ENCODE measurements around the gene ENDOV.
"Not testable (repeated sequence)": the region's sequence is repeated elsewhere in the genome, so short reads cannot be mapped to it uniquely, and the experiment has no call there.

ENDOV gene

DNA sequence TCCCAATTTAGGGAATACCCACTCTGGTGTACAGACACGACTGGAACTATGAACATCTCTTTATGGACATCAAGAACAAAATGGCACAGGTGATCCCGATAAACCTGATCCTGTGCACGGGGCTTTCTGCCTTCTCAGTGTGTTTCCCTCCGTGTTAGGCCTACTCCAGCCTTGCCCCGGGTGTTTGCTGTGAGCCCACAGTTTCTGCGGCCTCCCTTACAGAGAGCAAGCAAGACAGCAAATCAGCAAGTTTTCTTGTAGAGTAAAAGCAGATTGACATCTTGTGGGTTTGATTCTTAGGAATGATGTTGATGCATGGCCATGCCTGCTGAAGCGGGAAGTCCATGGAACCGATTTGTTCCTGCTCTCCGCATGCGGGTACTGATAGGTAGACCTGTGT lies 26.4 kb upstream of the ENDOV start:
- DNase-seq (ENCODE audit: low spot score), result no peak

DNA sequence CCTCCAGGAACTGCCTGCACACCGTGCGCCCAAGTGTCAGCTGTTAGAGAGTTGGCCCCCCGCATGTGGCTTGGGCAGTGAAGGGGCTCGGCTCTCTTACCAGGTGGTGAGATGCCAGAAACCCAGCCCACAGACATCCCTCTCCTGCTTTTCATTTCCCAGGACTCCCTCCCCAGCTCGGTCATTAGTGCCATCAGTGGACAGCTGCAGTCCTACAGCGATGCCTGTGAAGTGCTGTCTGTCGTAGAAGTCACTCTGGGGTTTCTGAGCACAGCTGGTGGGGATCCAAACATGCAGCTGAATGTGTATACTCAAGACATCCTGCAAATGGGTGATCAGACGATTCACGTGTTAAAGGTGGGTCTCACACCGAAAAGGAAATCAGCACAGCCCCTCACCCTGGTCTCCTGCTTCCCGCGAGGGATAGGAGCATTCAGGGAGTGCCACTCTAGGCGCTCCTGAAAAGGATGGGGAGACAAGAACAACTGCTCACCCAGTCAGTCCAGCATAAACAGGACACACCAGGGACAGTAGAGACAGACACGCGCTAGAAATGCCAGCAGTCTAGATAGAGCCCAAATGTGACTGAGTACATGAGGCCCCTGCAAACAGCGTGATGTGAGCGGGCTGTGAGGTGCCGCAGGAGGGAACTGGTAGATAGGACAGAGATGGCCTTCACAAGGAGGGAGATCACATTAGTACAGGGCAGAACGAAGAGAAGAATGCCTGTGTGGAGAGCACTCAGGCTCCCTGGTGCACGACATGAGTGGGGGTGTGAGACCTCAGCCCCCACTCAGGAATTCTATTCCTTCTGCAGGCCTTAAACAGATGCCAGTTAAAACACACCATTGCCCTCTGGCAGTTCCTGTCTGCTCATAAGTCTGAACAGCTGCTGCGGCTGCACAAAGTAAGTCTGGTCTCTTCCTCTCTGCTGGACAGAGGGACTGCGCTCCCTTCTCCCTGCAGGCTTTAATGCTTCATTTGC lies 25.7 kb upstream of the ENDOV start:
- no peak for DNase-seq (ENCODE audit: low spot score)

DNA sequence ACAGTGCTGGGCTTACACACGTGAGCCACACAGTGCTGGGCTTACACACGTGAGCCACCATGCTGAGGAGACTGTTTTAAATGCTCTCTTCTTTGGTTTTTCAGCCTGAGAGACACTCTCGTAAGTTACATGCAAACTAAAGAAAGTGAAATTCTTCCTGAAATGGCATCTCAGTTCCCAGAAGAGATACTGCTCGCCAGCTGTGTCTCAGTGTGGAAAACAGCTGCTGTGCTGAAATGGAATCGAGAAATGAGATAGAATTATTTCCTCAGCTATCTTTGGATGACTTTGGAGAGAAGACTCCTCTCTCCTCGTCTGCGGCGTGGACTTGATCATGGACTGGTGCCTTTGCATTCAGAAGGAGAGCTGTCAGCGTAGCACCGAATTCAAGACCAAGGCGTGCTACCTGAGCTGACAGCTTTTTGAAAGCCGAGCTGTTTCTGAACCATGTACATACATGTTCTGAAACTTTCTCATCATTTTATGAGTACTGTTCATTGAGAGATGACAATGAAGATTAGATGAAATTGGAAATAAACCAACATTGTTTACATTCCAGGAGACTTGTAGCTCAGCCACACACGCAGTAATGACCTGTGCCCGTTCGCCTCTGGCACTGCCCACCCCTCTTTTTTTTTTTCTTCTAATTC lies 21.6 kb upstream of the ENDOV start:
- no peak for DNase-seq (ENCODE audit: low spot score)

DNA sequence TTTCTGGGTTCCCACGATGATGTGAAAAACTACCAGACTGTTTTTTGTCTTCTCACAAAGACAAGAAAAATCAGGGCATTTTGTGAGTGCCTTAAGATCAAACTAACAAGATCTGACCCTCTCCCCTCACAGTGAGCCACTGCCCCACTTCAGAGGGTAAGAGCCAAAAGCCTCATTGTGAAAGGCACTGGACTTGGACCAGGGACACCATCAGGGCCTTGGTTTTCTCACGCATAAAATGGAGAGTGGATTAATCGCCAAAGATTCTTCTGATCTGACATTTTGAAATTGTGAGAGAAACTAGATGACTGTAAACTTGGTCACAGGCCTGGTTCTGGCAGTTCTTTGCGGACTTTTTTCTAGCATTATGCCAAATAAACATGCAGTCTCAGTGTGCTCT lies 21.0 kb upstream of the ENDOV start:
- no peak for DNase-seq (ENCODE audit: low spot score)

DNA sequence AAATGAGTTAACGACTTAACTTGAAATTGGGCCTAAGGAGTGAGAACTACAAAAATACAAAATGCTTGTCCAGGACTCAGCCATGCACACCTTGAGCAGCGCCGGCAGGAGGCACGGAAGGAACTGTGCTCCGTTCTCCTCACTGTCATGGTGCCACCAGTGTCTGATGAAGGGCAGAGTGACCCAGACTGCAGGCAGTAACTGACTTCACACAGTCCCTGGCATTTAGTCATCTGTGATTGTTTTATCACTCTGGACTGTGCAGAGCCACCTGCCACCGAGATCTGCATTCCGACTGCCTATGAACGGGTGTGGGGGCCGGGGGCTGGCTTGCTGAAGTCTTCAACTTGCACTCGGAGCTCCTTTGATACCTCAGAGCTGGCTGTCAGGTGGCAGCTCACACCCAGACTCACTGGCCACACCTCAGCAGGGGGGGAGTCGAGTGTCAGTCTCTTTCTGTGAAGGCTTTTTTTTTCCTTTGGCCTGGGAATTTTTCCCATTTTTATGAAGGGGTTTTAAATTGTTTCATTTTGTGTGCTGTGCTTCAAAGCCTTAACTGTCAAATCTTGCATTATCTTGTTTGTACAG lies 20.2 kb upstream of the ENDOV start:
- no peak for DNase-seq (ENCODE audit: low spot score)

DNA sequence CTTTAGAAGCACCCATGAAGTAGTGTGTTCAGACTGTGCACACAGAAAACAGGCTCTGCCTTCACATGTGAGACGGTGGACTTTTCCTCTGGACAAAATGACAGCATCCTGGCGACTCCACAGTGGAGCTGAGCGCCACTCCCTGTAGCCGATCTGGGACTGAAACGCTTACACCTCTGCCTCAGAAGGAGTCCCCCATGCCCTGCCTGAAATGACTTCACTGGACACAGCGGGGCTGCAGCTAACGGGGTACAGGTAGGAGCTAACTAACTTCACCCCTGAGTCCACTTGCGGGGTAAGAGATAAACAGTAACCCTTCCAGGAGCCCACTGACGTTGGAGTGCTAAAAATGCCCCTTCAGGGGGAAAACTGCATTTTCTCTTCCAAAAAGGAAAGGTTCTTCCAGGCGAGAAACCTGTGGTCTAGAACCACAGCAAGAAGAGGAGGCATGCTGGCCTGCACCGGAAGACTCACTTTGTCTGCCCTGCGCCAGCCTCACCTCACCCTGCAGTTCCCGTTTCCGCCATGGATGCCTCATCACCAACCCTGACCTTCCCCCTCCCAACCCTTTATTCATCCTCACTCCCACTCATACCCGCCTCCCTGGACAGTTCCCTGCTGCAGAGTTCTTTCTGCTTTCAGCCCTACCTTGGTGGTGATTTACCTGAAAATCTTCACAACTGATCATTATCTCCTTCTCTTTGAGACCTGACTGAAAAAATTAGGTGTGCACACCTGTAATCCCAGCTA lies 19.4 kb upstream of the ENDOV start:
- DNase-seq (ENCODE audit: low spot score), result no peak

DNA sequence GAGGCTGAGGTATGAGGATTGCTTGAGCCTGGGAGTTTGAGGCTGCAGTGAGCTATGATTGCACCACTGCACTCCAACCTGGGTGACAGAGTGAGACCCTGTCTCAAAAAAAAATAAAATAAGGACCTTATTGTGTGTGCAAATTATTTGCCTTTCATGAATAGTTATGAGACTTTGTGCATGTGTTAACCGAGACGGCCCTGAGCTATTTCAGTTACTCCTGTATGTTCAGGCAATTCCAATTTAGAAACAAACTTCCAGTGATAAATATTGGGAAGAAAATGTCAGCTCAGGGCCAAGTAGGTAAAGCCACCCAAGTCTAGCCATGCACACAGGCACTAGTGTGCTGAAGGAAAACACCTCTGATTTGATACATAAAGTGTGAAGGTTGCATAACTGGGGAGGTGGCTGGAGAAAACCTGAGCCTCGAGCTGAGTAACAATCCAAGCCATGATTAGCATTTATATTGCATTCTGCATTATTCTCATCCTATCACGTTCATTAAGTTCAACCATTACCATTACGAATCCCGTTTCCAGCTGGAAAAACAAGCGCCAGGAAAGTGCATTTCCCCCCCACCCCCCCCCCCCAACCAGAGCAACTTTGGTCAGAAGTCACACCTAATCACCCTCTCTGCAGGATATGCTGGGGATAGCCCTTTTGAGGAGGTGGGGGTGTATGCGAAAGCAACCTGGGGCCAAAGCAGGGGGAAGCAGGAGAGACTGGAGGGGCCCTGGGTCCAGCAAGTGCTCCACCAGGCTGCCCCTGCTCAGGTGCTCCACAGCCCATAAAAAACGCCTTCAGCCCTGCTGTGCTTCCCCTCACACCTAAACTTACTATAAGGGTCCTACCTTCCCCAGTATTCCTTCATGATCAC lies 18.6 kb upstream of the ENDOV start:
- DNase-seq (ENCODE audit: low spot score), result no peak

DNA sequence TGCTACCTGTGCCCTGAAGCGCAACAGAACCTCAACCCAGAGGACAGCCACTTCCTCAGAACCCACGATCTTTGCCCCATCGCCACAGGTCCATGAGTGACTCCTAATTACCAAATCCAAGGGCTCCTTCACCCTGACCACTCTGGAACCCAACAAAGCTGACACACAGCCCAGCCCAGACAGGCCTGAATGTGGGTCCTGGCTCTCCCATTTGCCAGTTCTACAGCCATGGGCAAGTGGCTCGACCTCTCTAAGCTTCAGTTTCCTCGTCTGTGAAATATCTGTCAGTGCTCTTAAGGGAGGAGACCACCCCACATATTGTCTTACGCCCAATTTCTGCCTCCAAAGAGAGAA lies 18.0 kb upstream of the ENDOV start:
- no peak for DNase-seq (ENCODE audit: low spot score)

DNA sequence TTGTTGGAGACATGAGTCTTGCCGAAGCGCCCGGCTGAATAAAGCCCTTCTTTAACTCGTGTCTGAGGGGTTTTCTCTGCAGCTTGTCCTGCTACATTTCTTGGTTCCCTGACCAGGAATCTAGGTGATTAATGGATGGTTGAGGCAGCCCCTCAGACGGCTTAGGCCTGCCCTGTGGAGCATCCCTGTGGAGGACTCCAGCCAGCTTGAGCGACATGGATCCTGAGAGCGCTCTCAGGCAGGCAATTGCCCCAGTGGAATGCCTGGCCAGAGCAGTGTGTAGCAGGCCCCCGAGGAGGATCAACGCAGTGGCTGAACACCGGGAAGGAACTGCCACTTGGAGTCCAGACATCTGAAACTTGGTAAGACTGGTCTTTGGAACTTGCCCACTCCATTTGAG lies 17.3 kb upstream of the ENDOV start:
- no peak for DNase-seq (ENCODE audit: low spot score)

DNA sequence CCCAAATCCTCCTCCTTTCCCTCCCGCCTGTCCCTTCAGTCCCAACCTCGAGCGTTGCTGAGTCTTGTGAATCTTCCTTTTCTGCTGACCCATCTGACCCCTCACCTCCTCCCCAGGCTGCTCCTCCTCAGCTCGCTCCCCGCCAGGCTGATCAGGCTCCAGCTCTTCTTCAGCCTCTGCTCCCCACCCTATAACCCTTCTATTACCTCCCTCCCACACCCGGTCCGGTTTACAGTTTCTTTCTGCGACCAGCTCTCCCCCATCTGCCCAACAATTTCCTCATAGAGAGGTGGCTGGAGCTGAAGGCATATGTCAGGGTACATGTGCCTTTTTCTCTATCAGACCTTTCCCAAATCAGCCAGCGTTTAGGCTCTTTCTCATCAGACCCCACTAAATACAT lies 13.9 kb upstream of the ENDOV start:
- not testable (repeated sequence) for DNase-seq (ENCODE audit: low spot score)

DNA sequence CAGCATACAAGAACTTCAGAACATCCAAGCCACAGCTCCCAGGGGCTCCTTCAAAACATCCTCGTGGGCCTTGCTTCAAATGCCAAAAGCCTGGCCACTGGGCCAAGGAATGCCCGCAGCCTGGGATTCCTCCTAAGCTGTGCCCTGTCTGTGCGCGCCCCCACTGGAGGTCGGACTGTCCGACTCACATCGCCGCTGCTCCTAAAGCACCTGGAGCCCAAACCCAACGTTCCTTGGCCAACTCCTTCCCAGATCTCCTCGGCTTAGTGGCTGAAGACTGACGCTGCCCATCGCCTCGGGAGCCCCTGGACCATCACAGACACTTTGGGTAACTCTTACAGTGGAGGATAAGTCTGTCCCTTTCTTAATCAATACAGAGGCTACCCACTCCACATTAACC lies 12.9 kb upstream of the ENDOV start:
- DNase-seq (ENCODE audit: low spot score), result not testable (repeated sequence)

DNA sequence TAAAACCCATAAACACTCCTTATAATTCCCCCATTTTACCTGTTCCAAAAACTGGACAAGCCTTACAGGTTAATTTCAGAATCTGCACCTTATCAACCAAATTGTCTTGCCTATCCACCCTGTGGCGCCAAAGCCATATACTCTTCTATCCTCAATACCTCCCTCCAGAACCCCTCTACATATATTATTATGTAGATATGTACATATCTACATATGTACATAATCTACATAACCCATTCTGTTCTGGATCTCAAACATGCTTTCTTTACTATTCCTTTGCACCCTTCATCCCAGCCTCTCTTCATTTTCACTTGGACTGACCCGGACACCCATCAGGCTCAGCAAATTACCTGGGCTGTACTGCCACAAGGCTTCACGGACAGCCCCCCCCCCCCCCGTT lies 12.0 kb upstream of the ENDOV start:
- DNase-seq (ENCODE audit: low spot score), result no peak

DNA sequence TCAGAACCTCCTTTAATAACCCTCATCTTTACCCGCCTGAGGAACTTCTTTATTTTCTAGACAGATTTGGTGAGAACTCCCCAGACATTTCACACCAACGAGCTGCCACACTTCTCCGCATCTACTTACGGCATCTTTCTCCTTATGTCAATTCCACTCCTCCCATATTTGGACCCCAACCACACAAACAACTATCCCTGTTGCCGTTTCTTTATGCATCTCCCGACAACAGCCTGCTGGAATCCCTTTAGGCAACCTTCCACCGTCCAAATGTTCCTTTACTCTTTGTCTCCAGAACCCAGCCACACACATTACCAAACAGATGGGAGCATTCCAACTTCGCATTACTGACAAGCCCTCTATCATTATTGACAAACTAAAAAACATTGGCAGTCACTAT lies 8.8 kb upstream of the ENDOV start:
- DNase-seq (ENCODE audit: low spot score), result no peak

DNA sequence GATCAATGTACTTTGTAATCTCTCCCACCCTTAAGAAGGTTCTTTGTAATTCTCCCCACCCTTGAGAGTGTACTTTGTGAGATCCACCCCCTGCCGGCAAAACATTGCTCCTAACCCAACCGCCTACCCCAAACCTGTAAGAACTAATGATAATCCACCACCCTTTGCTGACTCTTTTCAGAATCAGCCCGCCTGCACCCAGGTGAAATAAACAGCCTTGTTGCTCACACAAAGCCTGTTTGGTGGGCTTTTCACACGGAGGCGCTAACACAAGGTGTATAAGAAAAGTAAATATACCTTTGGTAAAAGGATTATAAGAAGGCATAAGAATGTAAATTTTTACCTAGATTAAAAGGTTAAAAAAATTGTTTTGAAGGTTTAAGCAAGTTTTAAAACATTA lies 7.0 kb upstream of the ENDOV start:
- not testable (repeated sequence) for DNase-seq (ENCODE audit: low spot score)

DNA sequence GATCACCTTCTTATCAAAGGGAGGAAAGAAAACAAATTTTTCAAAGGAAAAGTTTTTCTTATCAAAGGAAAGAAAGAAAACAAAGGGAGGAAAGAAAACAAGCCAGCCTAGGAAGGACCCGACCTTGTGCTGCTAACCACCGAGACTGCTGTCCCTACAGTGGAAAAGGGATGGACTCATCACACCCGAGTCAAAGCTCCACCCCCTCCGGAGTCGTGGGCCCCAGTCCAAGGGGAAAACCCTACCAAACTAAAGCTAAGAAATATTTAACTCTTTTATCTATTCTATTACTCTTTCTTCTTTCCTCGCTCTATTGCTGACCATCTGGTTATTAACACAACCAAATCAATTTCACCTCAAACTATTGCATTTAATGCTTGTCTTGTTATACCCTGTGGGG lies 6.1 kb upstream of the ENDOV start:
- DNase-seq (ENCODE audit: low spot score), result no peak

DNA sequence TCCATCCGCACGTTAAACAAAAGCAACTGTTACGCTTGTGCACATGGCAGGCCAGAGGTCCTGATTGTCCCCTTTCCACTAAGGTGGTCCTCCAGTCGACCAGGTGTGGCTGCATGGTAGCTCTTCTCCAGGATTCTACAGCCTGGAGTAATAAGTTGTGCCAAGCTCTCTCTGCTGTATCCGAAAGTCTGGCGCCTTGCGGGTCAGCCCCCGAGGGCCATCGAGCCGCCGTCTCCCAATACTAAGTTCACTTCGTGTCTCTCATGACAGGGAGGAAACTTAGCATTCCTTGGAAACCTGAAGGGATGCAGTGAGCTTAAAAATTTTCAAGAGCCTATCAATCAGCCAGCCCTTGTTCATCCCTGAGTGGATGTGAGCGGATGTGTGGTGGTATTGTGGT lies 5.3 kb upstream of the ENDOV start:
- DNase-seq (ENCODE audit: low spot score), result no peak

DNA sequence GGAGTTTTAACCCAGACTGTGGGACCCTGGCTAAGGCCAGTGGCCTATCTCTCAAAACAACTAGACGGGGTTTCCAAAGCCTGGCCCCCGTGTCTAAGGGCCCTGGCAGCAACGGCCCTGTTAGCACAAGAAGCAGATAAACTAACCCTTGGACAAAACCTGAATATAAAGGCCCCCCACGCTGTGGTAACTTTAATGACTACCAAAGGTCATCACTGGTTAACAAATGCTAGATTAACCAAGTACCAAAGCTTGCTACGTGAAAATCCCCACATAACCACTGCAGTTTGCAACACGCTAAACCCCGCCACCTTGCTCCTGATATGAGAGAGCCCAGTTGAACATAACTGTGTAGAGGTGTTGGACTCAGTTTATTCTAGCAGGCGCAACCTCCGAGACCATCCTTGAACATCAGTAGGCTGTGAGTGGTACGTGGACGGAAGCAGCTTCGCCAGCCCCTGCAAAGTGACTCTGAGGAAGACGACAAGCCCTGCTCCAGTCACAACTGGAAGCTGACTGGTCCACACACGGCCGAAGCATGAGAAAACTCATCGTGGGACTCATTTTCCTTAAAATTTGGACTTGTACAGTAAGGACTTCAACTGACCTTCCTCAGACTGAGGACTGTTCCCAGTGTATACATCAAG lies 4.4 kb upstream of the ENDOV start:
- not testable (repeated sequence) for DNase-seq (ENCODE audit: low spot score)

DNA sequence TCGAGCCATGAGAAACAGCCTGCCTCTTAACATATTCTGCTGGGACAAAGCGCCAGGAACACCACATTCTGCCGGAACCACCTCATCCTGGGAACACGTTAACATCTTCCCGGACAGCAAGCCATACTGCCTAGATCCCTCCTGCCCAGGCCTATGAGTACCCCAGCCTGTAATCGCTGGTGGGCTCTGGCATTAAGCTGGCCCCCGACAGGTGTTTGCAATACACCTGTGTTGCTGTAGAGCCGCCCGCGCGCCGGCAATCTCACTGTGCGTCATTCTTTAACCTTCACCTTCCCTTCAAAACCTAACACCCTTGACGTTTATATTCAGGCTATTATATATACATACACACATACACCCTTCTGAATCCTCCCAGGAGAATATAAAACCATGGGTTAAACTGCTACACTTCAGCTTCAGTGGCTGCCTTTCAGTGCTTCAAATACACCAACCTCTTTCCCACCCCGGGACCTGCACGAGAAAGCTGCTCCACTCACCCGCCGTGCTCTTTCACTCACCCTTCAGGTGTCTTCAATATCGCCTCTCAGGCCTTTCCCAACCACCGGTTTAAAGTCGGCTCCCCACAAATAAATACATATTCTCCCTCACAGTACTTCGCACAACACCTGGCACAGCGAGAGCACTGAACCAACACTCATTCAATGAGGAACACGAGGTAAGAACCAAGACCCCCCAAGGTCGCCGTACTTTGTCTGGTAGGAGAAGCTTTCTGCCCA lies 1.0 kb upstream of the ENDOV start:
- DNase-seq (ENCODE audit: low spot score), result no peak

DNA sequence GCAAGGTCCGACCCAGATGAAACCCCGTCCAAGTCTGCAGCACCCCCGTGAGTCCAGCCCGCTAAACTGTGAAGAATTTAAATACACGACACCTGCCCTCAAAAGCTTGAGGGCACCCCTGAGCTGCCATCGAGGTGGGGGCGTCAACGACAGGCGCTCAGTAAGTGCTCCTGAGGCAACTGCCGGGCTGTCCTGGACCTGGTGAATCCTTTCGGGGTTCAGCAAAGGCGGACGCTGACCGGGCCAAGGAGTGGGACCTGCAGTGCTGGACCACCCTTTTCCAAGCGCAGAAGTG lies 512 bp upstream of the ENDOV start:
- no peak for DNase-seq (ENCODE audit: low spot score)

DNA sequence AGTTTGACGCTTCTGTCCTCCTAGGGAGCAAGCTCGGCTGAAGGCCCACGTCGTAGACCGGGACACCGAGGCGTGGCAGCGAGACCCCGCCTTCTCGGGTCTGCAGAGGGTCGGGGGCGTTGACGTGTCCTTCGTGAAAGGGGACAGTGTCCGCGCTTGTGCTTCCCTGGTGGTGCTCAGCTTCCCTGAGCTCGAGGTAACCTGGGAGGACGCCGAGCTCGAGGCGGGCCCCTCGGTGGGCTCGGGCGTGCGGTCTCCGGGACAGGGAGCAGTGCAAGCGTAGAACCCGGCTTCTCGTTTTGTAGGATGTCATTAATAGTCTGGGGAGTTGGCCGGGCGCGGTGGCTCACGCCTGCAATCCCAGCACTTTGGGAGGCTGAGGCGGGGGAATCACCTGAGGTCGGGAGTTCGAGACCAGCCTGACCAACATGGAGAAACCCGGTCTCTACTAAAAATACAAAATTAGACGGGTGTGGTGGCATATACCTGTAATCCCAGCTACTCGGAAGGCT lies 715 bp downstream of the ENDOV start:
- DNase-seq (ENCODE audit: low spot score), result no peak

Measured in COLO829 (cell line).